Measurements from ENCODE around the gene SLC6A2.

SLC6A2 gene

DNA sequence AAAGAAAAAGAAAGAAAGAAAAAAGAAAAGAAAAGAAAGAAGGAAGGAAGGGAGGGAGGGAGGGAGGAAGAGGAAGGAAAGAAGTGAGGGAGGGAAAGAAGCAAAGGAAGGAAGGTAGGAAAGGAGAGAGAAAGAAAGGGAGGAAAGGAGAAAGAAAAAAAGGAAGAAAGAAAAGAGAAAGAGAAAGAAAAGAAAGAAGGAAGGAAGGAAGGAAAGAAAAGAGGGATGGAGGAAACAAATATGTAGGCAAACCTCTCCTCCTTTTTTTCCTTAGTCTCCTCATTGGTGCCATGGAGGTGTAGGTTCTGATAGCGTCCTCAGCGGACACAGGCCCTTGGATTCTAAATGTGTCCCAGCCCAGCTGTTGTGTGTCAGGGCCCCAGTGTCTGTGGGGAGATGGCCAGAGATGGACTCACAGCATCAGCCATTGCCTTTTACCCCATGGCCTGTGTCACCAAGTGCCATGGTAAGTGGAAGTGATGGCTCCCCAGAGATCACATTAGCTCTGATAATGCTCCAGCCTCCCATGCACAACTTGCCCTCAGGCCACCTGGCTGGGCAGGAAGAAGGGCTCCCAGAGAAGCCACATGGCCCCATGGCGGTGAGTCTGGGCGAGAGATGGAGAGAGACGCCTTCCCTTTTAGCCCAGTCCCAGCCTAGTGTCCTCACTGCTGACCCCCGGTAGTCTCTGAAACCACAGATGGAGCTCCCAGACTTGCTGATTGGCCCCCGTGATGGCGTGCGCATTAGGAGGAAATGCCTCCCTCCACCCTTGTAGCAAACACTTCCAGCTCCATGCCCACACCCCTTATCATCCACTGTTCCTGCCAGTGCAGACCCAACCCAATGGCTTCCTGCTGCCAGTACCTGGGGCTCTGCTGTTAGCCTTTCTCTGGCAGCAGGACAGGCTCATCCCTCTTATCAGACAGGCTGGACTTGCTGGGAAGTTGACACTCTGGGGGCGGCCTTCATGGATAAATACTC is 3.7 kb upstream of the SLC6A2 start:
- no peak for DNase-seq

DNA sequence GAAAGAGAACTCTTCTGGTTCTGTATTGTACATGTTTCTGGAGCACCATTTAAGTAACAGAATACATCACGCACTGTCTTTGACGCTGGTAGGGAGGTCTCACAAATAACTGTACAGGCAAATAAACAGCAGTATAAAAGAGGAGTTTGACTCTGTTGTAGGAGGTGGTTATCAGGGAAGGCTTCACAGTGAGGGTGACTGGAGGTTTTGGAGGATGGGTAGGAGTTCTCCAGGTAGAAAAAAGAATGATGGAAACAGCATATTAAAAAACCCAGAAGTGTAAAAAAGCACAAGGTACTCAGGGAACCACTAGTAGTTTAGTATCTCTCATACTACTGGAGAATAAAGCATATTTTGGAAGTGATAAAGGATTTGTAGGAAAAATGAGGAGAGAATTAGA is 2.7 kb upstream of the SLC6A2 start:
- DNase-seq, result no peak

DNA sequence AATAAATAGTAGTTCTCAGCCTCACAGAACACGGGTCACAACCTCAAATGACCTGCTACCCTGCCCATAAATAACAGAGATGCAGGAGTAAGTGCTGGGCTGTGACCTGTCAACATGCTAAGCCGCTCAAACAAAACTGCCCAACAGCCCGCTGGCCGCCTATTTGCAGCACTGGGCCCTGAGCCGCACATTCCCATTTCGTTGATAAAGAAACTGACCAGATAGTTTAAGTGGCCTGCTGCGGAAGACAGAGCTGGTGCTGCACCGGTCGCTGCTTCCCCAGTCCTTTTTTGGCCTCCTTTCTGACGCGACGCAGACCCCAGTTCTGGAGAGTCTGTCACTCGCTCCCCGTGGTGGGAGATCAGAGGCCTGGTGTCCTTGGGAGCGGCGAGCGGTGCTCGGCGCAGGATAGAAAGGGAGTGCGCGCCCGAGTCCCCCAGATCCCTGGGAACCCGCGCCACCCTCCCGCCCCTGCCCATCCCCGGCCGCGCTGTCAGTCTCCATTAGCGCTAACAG is 349 bp upstream of the SLC6A2 start:
- DNase-seq, result no peak

DNA sequence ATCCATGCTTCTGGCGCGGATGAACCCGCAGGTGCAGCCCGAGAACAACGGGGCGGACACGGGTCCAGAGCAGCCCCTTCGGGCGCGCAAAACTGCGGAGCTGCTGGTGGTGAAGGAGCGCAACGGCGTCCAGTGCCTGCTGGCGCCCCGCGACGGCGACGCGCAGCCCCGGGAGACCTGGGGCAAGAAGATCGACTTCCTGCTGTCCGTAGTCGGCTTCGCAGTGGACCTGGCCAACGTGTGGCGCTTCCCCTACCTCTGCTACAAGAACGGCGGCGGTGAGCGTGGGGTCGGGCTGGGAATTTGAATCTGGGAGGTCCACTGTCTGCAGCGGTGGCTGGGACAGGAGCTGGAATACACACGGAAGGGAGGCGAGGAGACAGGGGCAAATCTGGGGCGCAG is 904 bp downstream of the SLC6A2 start:
- no peak for DNase-seq

DNA sequence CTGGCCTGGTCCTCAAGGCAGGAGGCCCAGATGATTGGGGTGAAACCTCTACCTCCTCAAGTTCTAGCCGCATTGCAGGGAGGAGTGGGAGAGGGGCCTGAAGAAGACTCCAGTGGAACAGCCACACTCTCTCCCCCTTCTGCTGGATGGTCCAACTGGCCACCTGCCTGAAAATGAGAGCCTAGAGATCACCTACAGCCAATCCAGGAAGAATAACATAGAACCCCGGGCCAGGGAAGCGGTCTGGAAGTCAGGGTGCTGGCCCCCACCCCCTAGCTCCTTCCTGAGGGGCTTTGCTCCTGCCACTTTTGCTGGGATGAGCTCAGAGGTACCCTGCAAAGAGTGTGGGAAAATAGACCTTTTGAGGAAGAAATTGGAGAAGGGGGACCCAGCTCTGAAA is 1.8 kb downstream of the SLC6A2 start:
- no peak for DNase-seq

DNA sequence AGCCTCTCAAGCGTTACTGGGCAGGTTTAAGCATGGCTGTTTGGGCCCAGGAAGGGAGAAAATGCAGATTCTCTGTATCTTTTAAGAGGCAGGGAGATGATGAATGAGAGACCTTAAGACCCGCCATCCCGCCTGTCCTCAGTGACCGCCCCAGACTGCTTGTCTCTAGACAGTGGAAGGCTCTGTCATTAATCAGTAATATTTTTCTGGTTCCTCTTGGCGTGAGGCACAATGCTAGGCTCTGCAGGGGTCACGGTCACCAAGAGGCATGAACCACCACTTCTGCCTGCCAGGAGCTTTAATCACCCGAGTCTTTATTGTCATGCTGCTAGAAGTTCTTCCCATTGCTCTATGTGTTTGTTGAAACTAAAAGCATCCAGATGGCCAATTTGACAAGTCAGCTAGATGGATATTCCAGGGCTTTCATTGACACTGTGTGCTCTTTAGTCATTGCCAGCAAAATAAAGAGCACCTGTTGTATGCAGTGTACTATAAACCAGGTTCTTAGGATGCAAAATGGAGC is 3.2 kb downstream of the SLC6A2 start:
- no peak for DNase-seq

DNA sequence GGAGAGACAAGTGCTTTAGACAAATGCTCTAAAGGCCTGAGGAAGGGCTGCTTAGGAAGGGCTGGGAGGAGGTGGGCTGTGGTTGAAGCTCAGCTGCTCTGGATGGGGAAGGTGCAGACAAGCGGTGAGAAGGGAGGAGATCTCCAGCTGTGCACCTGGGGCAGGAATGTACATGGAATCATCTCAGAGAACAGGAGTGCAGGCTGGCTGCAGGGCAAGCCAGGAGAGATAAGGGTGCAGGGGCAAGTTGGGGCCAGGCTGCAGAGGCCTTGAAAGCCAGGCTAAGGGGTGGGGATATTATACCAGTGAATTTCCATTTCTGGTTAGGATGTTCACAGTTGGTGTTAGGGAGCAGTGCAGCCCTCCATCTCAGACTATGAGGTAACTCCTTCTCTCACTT is 4.2 kb downstream of the SLC6A2 start:
- no peak for DNase-seq

DNA sequence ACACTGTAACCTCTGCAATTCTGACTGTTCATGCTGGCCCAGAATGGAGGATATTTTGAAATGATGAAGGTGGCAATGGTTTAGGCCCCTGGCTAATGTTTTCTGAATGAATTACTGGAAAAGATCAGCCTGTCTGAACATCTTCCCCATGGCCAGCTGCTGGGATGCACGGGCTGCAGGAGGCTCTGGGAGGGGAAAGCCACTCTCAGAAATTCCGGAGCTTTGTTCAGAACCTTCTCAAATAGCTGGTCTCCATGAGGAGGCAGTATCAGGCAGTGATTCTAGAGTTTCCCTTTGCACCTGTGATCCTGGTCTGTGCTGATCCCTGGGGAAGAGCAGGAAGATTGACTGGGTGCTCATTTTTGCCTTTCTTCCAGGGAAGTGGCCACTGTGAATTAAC is 5.0 kb downstream of the SLC6A2 start:
- no peak for DNase-seq

DNA sequence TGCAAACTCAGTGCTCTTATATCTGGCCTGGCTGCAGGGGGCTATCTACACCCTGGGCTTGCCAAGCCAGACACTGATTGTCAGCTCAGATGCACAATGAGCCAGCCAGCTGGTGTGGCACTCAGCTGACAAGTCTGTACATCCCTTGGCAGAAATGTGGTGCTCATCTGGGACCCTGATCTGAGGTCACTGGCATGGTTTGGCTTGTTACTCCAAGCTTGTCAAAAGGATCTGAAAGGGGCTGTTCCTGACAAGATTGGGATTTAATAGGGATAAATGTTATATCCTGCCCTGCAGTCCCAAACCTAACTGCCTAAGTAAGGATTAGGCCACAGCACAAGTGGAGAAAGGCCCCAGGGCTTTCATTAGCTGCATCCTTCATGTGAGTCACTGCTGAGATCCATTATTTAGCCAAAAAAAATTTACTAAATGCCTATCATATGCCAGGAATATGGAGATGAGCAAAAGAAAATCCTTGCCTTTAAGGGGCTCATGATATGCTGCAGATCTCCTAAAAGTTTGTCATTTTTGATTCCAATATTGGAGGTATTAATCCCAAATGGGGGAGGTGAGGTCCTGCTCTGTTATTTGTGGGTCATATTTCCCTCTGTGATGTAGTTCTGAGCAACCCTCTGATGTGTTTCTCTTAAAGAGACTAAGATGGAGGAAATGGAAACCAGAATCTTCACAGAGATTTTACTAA is 6.3 kb downstream of the SLC6A2 start:
- DNase-seq, result no peak

DNA sequence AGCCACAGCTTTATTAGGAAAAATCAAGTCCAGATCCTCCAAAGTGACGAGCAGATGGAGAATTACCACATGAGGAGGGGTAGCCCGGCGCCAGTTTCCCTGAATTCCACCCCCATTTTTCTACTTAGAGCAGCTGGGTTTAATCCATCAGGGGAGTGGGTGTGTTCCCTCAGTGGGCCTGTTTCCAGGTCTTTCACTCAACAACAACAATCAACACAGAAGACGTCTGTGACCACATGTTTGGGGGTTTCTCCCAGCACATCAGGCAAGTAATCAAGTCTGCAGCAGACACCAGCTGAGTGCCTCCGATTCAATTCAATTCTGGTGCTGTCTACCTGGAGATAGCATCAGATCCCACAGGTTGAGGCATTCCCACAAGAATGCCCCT is 6.8 kb downstream of the SLC6A2 start:
- no peak for DNase-seq

DNA sequence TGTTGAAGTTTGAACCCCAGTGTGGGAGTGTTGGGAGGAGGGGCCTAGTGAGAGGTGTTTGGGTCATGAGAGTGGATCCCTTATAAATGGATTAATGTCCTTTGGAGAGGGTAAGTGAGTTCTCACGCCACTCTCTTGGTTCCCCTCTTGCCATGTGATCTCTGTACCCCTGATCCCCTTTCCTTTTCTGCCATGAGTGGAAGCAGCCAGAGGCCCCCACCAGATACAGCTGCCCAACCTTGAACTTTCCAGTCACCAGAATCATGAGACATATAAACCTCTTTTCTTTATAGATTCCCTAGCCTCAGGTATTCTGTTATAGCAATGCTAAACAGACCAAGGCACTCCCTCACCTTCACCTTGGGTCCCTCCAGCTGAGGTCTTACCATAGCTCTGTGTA is 7.4 kb downstream of the SLC6A2 start:
- no peak for DNase-seq

DNA sequence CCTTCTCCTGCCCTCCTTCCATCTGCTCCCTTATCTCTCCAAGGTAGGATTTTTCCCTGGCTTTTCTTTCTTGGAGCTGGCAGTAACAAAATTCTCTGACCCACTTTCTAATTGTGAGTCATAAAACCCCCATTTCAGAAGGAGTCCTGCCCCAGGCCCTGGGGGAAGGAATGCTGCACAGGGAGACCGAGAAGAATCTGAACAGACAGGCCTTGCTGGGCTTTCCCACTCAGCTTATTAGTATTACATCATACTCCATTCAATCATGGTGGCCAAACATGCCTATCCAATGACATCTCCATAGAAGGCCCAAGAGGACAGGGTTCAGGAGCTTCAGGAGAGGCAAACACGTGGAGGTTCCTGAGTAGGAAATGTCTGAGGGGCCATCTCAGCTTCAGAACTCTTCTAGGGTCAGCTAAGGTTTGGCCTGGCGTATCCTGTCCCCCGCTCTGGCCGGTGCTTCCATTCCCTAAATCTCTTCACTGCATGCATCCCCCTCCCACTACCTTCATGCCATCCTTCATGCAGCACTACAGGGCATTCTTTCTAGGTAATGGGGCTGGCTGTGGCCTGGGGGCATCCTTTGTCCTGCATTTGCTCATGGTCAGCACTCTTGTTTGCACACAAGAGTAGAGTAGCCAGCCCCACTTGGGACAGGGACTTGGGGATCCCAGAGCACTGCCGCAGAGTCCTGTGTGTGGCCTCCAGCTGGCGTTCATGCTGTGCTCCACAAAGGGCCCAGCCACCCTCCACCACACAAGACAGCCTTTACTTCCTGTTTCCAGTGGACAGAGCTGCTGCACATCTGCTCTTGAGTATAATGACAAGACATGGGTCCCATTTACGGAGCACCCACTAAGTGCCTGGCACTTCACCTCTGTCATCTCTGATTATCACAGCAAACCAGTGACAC is 8.2 kb downstream of the SLC6A2 start:
- DNase-seq, result no peak

DNA sequence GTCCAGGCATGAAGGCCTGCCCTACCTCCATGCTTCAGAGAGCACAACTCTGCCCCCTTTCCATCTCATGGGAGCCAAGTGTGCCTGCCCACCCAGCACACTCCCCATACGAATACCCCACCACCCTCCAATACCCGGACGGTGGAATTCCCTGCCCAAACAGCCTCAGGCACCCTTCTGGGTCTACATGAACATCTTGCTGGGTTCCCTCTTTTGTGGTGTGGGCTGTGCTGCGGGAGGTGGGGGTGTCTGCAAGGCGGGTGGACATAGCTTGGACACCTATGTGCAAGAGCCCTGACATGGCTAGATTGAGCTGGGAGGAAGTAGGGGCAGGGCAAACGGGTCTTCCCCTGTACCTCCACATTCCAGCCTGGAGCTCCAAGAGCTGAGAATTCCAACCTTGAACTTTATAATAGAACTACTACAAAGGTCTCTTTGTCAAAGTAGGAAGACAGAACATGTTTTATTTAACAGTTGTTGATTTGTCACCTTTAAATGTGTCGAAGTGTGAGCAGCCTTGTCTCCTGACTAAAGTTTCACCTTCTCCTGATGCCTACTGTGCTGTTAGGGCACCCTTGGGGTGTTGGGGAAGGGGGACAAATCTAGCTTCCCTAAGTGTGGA is 9.1 kb downstream of the SLC6A2 start:
- DNase-seq, result no peak

DNA sequence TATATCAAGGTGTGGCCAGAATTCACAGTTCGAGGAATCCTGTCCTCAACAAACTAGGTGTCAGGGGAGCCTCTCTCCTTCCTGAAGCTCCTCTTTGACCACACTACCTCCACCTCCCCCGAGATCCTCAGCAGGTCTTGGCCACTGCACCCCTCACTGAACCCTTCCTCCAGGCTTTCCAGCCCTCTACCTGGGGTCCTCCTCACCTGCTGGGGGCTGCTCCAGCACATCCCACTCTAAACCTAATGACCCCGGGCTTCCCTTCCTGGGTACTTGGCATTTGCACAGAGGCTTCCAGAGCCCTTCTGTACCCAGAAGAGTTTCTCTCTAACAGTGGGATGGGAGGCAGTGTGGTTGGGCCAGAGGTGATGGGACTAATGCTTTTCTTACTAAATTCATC is 9.7 kb downstream of the SLC6A2 start:
- no peak for DNase-seq

DNA sequence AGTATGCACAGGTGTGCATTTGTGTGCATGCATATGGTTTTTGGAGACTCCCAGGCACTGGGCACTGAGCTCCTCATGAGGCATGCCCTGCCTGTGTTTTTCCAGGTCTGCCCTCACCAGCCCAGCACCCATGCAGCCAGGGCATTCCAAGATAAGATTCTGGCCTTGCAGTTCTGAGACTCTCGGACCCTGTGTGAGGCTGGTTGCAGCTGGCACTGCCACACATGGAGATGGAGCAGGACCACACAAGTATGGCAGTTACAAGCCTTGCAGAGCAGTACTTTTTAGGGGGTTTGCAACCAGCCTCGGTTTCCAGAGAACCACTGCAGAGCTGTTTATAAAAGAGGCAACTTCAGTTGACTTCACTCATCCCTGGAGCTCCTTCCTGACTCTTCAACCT is 10.2 kb downstream of the SLC6A2 start:
- DNase-seq, result no peak

DNA sequence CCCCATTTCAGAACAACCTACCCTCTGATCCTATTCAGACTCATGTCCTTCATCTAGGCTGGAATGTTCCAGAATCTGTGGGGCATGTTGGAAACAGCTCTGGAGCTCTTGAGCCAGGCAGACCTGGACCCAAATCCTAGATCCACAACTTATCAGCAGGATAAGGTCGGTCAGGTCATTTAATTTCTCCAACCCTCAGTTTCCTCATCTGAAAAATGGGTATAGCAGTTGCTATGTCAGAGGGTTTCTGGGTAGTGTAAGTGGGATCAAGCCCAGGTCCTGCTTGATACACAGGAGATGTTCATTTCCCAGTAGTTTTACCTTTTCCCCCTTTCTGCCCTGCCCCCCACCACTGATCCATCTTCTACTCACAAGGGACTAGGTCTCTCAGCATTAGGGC is 12.0 kb downstream of the SLC6A2 start:
- no peak for DNase-seq

DNA sequence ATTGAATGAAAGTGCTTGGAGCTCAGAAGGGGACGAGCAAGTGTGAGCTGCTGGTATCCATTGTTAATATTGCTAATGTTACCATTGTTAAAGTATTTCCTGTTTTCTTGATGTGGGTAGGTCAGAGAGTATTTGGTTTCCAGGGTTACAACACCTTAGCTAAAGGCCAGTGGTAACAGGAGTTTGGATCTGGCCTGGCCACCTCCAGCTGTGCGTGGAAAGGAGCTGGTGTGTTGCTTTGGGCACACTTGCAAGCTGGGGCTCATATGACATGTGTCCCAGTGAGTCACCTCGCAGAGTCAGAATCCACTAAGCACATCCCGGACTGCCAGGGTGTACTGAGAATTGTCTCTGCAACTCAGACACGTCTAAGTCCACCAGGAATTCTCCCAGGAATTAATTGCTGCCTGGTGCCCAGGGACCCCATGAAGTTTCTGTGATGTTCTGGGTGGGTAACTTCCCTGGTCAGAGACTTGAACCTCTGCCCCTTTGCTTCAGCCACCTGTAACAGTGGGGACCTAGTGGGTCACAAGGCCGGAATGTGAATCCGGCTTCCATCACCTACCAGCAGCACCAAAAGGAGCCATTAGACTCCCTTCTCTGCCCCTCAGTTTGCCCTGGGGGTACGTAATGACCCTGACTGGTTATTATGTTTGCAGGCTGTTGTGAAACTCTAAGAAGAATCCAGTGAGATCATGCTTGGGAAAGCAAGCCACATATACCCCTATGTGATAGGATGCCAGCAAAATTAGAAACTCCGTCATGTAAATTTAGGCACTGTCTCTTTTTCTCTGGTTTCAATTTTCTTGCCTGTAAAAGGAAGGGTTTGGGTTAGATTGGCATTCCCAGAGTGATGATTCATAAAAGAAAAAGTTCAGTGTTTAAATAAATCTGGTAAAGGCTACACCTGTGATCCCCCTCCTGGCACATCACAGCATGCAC is 12.8 kb downstream of the SLC6A2 start:
- DNase-seq, result no peak

DNA sequence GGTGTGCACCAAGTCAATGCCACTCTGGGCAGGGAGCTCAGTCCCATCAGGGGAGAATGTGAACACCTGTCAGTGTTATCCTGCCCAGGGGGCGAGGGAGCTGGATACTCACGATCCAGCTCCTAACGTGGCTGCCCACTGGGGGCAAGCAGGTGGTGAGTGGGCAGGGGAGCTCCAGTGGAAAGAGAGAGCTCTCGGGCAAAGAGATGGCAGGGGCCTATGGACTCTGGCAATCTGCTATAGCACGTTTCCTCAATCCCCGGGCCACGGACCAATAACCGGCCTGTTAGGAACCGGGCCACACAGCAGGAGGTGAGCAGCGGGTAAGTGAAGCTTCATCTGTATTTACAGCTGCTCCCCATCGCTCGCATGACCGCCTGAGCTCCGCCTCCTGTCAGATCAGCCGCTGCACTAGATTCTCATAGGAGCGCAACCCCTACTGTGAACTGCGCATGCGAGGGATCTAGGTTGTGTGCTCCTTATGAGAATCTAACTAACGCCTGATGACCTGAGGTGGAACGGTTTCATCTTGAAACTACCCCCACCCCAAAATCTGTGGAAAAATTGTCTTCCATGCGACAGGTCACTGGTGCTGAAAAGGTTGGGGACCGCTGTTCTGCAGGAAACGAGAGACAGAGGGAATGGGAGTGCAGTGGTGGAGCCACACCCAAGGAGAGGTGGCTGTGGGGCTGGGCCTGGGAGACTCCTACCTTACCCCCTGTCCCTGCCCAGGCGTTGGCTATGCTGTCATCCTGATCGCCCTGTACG is 15.6 kb downstream of the SLC6A2 start:
- DNase-seq, result no peak

DNA sequence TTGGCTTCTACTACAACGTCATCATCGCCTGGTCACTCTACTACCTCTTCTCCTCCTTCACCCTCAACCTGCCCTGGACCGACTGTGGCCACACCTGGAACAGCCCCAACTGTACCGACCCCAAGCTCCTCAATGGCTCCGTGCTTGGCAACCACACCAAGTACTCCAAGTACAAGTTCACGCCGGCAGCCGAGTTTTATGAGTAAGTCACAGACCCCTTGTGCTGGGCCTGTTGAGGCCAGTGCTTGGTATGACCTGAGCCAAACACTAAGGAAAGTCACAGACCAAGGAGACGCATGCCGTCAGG is 16.1 kb downstream of the SLC6A2 start:
- DNase-seq, result no peak

DNA sequence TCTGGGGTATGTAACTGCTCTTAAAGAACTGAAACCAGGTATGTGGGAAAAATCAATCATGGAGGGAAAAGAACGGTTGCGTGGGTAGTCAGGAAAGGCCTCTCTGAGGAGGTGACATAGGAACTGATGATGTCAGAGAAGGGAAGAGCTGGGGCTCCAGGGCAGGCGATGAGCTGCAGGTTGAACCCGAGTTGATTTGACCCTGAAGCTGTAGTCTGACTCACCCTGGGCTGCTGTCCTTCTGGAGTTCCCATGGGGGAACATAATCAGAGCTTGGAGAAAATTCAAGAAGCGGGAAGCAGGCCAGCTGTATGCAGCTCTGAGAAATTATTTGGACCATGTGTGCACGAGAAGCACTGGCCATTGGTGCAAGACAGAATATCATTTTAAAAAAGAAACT is 16.7 kb downstream of the SLC6A2 start:
- DNase-seq, result no peak

Data from CD4-positive, alpha-beta T cell treated with Interleukin-4 for 1 hour (primary cell).